ENCODE measurements around the gene RARB.

RARB gene

GRCh38 chr3:25423780-25424588 lies 4.1 kb upstream of the RARB start:
- DNase-seq: no peak

GRCh38 chr3:25424614-25425013 lies 3.4 kb upstream of the RARB start:
- DNase-seq: no peak

GRCh38 chr3:25426408-25426807 lies 1.7 kb upstream of the RARB start:
- DNase-seq: no peak

DNA sequence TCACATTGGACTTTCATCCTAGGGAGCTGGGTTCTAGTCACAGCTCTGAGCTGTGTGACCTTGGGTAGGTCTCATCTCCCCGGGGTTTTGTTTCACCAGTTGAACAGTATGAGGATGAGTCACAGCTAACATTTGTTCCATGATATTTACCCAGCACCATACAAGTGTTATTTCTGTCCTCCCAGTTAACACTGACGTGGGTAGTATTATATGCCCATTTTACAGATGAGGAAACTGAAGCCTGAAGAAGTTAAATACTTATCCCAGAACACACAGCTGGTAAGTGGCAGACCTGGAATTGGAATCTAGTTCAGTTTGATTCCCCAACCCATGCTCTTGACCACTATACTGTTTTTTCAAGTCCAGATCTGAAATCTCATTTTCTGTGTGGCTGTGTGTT lies 908 bp upstream of the RARB start:
- DNase-seq: no peak

GRCh38 chr3:25427563-25427941 lies 511 bp upstream of the RARB start:
- DNase-seq: no peak

DNA sequence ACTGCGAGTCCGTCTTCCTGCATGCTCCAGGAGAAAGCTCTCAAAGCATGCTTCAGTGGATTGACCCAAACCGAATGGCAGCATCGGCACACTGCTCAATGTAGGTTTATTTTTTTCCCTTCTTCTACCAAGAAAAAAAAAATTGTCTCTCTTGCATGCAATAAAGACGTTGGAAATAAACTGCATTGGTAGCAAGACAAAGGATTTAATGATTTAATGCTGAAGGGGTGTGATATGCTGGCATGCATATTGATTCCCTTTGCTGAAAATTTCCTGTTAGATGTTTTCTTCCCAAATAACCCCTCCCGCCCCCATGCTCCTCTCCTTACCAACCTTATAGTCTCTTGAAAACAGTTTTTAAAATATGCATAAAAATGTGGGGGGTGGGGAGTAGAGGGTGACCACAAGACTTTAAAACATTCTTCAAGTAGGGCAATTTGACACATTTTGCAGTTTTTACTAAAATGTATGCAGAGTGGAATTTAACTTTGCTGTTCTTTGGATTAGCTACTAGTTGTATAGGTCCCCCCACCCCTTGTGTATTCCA lies 799 bp downstream of the RARB start:
- no peak for DNase-seq

DNA sequence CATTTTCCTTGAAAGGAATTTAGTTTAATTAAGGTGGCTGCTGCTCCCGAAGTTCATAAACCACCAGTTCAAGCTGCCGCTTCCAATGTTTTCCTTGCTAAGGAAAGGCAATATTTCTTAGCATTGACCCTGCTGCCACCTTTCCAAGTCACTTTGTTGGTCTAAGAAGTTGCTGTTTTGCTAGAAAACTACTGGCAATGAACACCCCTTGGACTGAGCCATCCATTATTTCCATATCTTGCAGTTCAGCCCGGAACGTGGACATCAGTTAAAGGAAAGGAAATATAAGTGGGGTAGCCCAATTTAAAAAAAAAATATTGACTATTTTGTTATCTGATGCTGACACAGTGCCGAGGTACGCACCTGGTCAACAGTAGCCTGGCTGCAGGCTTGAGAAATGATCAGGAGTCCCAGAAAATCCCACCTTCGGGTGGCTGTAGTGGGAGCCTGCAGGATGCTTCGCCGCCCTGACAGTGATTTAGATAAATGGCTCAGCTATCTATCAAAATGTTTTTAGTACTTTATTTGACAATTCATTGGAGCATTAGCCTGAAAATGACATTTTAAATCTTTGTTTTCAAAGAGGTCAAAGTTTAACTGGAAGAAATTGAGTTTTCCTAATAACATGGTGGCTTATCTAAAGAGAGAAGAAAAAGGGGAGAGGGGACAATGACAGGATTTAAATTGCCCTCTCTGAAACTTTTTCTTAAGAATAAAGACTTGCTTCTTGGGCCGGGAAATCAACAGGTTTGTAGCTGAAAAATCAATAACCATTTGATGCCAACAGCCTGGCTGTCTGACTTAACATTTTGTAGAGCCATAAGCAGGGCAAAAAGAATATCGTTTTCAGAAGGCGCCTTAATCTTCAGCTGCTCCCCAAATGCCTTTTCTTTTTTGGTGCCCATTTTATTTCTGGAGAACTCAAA lies 1.6 kb downstream of the RARB start:
- no peak for DNase-seq

DNA sequence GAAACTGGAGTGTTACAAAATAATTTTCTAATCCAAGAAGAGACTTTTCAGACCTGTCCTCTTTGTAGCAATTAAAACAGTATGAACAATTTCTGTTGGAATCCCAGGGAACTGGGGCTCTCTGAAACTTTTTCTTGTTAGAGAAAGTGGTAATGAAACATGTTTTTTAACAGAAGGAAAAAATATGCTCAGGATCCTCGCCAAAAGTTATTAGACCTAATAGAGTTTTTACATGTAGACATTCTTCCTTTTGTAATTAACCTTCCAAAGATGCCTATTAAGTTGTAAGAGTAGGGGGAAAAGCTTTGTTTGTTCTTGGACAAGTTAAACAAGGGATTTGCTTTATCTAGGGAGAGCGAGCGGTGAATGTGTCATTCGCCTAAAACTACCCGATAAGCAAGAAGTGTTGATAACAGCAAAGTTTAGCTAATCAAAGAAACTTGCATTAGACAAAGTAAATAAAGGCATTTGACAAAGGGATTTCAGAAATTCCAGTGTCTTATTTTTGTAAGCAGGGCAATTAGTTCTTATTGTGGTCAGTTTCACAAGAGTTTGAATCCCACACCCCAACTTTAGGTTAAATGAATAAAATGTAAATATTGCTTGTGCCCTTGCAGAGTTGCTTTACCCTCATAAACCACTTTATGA lies 2.3 kb downstream of the RARB start:
- DNase-seq: no peak

DNA sequence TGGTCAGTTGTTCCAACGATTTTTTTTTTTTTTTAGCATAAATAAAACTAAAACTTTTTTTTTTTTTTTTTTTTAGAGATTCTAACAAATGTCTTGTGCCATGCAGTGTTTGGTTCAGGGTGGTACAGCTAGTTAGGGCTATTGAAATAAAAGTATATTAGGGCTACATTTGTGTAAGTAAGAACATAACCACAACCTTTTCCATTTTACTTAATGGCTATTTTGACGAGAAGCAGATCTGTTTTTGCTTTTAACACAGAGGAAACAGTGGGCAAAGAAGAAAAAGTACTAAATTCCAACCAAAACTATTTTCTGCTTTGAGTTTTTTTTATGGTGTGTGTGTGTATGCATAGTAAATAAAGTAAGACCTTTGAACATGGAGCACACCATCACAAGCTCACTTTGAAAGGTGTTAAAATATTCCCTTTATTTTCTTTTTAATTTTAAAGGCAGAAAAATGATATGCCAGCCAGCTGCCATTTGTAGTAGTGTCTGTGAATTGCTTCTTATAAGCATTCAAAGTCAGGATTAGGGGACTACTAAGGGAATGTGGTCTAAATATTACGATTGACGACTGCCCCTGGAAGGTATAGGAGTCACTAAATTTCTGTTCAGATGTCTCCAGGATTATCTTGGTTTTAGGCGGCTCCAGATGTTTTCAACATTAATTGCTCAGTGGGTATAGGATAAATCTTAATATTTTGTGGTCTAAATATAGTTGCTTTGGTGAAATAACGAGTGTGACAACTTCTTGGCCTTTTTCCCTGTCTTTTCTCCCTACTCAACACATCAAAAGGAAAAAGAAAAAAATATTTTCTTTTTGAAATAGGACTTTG lies 3.1 kb downstream of the RARB start:
- no peak for DNase-seq

- no peak for DNase-seq
Observed at GRCh38 chr3:25432176-25432720, 4.2 kb downstream of the RARB start.

- DNase-seq: no peak
Observed at GRCh38 chr3:25433106-25433505, 5.0 kb downstream of the RARB start.

- no peak for DNase-seq
Observed at GRCh38 chr3:25433868-25434267, 5.8 kb downstream of the RARB start.

- DNase-seq: no peak
Observed at GRCh38 chr3:25437953-25438352, 9.9 kb downstream of the RARB start.

GRCh38 chr3:25438791-25439555 lies 10.9 kb downstream of the RARB start:
- no peak for DNase-seq

GRCh38 chr3:25441234-25441856 lies 13.3 kb downstream of the RARB start:
- peak; percentile 9 for DNase-seq

DNA sequence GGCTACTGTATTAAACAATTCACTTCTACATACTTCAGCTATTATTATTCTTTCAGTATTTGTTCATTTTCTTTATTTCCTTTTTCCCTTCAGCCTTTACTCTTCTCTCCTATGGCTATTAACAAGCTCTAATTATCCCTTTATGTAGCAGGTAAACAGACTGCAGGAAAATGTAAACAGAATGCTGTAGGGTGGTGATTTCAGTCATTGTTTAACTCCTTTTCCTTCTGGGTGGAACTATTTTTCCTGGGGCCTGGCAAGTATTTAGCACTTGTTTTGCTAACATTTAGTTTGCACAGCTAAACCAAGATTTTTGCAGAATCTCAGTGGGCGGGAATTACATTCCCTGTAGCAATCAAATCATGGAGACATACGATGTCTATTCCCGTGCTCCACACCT lies 14.4 kb downstream of the RARB start:
- no peak for DNase-seq

- DNase-seq: no peak
Observed at GRCh38 chr3:25444273-25444672, 16.2 kb downstream of the RARB start.

GRCh38 chr3:25445731-25446130 lies 17.7 kb downstream of the RARB start:
- no peak for DNase-seq

- no peak for DNase-seq
Observed at GRCh38 chr3:25447285-25447684, 19.2 kb downstream of the RARB start.

GRCh38 chr3:25447925-25448324 lies 19.9 kb downstream of the RARB start:
- DNase-seq: no peak
